HepG2 (cell line): ENCODE results near the gene WNK4.

ENCODE experiments used
- CBX1 ChIP-seq: IDR thresholded peaks from one replicate; pipeline ENCODE4 v1.6.1; 2016; ENCODE audit warnings: antibody characterized with exemption, low read depth
- EZH2 ChIP-seq: conservative IDR thresholded peaks from 2 replicates; pipeline ENCODE4 v1.6.1; 2012; ENCODE audit warnings: mild to moderate bottlenecking, low read depth, low read length, moderate library complexity
- JUND ChIP-seq: sonication (generic); formaldehyde crosslinking; IDR thresholded peaks from 2 replicates; pipeline ENCODE4 v1.8.0; 2022; ENCODE audit warnings: mild to moderate bottlenecking, missing genetic modification reagents
- KDM5A ChIP-seq: fragments of 200-600 bp; sonication (generic); IDR thresholded peaks from 2 replicates; pipeline ENCODE4 v1.7.0; 2018; ENCODE audit warnings: antibody characterized with exemption, mild to moderate bottlenecking, low read length, borderline replicate concordance
- NAIF1 ChIP-seq: sonication (generic); formaldehyde crosslinking; IDR thresholded peaks from 2 replicates; pipeline ENCODE4 v1.5.0; 2020; ENCODE audit warnings: mild to moderate bottlenecking, missing genetic modification reagents, borderline replicate concordance
- NFYC ChIP-seq: IDR thresholded peaks from 2 replicates; pipeline ENCODE4 v1.6.1; 2016; ENCODE audit warnings: missing genetic modification reagents, missing compliant biosample characterization
- SMC3 ChIP-seq: IDR thresholded peaks from 2 replicates; pipeline ENCODE4 v1.6.1; 2011; ENCODE audit warnings: low read length, improper control_type of control experiment
- TBL1XR1 ChIP-seq: fragments of 150-350 bp; IDR thresholded peaks from 2 replicates; pipeline ENCODE4 v1.6.1; 2014; ENCODE audit warnings: borderline replicate concordance, low read length; ENCODE audit not compliant: partially characterized antibody
- TF ChIP-seq, protein P1 (sequence below): sonication (generic); formaldehyde crosslinking; IDR thresholded peaks from 2 replicates; pipeline ENCODE4 v1.5.0; 2020; ENCODE audit warnings: mild to moderate bottlenecking, missing genetic modification reagents, moderate library complexity
- TF ChIP-seq, protein P2 (sequence below): sonication (generic); formaldehyde crosslinking; IDR thresholded peaks from 2 replicates; pipeline ENCODE4 v1.5.0; 2020; ENCODE audit warnings: mild to moderate bottlenecking, missing genetic modification reagents

DNA sequence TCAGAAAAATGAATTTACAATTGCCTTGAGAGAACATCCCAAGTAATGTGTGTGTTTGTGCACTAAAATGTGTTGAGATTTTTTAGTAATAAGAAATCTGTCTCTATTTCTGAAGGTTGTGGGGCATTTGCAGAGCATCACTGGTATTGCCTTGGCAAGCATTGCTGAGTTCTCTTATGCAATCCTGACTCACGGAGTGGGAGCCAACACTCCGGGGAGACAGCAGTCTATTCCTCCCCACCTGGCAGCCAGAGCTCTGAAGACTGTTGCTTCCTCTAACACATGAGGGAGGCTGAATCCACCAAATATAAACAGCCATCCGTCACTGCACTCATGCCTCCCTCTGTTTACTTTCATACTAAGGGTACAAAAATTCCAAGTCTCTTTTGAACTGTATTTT, 28.8 kb downstream of the WNK4 start:
- no peak for TF ChIP-seq NFYC (CRISPR knock-in tag)
- TF ChIP-seq SMC3 = no peak
- TF ChIP-seq JUND (CRISPR knock-in tag) = no peak
- no peak for TF ChIP-seq EZH2
- no peak for TF ChIP-seq TBL1XR1
- TF ChIP-seq, protein P1, sequence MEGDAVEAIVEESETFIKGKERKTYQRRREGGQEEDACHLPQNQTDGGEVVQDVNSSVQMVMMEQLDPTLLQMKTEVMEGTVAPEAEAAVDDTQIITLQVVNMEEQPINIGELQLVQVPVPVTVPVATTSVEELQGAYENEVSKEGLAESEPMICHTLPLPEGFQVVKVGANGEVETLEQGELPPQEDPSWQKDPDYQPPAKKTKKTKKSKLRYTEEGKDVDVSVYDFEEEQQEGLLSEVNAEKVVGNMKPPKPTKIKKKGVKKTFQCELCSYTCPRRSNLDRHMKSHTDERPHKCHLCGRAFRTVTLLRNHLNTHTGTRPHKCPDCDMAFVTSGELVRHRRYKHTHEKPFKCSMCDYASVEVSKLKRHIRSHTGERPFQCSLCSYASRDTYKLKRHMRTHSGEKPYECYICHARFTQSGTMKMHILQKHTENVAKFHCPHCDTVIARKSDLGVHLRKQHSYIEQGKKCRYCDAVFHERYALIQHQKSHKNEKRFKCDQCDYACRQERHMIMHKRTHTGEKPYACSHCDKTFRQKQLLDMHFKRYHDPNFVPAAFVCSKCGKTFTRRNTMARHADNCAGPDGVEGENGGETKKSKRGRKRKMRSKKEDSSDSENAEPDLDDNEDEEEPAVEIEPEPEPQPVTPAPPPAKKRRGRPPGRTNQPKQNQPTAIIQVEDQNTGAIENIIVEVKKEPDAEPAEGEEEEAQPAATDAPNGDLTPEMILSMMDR (CRISPR knock-in tag) = no peak
- TF ChIP-seq, protein P2, sequence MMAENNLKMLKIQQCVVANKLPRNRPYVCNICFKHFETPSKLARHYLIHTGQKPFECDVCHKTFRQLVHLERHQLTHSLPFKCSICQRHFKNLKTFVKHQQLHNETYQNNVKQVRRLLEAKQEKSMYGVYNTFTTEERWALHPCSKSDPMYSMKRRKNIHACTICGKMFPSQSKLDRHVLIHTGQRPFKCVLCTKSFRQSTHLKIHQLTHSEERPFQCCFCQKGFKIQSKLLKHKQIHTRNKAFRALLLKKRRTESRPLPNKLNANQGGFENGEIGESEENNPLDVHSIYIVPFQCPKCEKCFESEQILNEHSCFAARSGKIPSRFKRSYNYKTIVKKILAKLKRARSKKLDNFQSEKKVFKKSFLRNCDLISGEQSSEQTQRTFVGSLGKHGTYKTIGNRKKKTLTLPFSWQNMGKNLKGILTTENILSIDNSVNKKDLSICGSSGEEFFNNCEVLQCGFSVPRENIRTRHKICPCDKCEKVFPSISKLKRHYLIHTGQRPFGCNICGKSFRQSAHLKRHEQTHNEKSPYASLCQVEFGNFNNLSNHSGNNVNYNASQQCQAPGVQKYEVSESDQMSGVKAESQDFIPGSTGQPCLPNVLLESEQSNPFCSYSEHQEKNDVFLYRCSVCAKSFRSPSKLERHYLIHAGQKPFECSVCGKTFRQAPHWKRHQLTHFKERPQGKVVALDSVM = no peak
- TF ChIP-seq CBX1 = no peak
- no peak for TF ChIP-seq KDM5A
- no peak for TF ChIP-seq NAIF1 (CRISPR knock-in tag)
